CD4-positive, alpha-beta T cell treated with Interleukin-4 for 4 hours (primary cell): ENCODE measurements around the gene SRGAP2B.
"Not testable (repeated sequence)": the region's sequence is repeated elsewhere in the genome, so short reads cannot be mapped to it uniquely, and the experiment has no call there.

Source experiments
- DNase-seq: peaks from one replicate; pipeline ENCODE4 v3.0.0-alpha.2; 2020

SRGAP2B gene

DNA sequence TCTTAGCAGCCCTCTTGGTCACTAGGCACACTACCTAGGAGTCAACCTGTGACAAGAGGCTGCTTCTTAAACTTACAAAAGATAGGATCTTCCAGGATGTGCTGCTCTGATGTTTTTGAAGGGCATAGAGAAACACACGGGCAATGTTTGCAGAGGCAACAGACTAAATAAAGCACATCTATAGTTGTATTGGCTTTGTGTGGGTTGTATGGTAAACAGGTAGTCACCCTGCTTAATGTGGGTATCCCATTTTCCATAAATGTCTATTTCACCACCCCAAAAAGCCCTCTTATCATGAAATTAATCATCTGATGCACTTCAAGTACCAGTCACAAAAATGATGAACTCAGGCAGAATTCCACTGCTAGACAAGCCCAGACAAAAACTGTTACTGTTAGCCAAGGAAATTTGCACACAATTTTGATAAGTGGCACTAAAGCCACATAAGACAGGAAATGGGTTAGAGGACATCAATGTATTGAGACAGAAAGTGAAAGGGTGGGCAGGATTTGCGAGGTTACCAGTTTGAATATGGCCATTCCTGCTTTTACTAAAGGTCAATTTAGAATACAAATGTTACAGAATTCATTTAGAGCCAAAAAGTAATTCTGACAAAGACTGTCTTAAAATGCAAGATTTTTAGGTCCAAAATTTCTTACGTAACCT, 205.5 kb downstream of the SRGAP2B start:
- not testable (repeated sequence) for DNase-seq

DNA sequence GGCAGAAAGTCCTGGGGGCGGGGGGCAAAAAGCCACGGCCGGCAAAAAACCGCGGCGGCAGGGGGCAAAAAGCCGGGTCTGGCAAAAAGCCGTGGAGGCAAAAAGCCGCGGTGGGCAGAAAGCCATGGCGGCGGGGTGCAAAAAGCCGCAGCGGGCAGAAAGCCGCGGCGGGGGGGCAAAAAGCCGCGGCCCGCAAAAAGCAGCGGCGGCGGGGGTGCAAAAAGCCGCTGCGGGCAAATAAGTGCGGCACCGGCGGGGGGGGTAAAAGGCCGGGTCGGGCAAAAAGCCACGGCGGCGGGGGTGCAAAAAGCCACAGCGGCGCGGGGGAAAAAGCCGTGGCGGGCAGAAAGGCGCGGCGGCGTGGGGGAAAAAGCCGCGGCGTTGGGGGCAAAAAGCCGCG, 212.1 kb downstream of the SRGAP2B start:
- peak; percentile 3 for DNase-seq

DNA sequence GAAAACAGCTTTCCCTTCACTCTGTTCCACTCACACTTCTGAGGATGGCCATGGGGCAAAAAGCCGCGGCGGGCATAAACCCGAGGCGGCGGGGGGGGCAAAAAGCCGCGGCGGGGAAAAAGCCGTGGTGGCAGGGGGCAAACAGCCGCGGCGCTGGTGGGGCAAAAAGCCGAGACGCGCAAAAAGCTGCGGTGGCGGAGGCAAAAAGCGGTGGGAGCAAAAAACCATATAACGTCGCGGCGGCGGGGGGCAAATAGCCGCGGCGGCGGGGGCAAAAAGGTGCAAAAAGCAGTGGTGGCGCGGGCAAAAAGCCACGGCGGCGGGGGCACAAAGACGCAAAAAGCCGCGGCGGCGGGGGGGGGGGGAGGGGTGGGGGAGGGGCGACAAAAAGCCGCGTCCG, 212.8 kb downstream of the SRGAP2B start:
- not testable (repeated sequence) for DNase-seq

DNA sequence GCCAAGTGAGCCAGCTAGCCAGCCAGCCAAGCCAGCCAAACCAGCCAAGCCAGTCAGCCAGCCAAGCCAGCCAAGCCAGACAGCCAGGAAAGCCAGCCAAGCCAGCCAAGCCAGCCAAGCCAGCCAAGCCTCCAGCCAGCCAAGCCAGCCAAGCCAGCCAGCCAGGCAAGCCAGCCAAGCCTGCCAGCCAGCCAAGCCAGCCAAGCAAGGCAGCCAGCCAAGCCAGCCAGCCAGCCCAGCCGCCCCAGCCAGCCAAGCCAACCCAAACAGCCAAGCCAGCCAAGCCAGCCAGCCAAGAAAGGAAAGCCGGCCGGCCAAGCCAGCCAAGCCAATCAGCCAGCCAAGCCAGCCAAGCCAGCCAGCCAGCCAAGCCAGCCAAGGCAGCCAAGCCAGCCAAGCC, 236.5 kb downstream of the SRGAP2B start:
- DNase-seq = not testable (repeated sequence)
